ENCODE measurements around the gene VARS1.
"Not testable (repeated sequence)": the region's sequence is repeated elsewhere in the genome, so short reads cannot be mapped to it uniquely, and the experiment has no call there.

VARS1 gene

DNA sequence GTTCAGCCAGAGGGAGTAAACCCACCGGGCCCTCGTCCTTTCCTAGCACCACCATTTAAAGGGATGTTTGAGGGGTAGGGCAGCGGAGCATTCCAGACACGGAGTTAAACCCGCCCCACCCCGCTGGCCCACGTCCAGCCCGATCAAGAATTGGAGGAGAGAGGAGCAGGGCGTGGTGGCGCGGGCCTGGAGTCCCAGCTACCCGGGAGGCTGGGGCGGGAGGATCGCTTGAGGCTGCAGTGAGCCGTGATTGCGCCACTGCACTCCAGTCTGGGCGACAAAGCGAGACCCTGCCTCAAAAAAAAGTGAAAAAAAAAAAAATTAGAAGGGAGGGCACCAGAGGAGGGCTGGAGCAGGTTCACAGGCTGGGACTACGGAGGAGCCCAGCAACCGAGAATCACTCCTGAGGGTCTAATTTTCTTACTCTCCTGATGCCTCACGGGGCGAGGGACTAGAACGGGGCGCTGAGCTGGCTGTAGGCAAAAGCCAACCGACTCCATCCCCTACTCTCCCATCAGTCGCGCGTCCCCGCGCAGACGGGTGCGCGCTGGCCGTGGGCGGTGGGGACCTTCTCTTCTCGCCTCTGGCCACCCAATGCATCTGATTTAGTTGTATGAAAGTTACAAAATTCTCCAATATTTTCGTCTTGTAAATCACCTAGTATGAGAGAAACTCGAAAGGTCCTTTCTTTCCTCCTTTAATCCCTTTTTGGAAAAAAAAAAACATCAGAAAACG is 25.9 kb upstream of the VARS1 start:
- H3K36me3 ChIP-seq, result no peaks in the 10 kb centered on the region
- H3K4me1 ChIP-seq, result peaks cover 3% of the 10 kb centered on the region; the same call in 1 of the 2 replicates
- no peaks in the 10 kb centered on the region; the same call in 1 of the 2 replicates for H3K9me3 ChIP-seq
- TF ChIP-seq CTCF (IDR thresholded peaks at IDR 0.05; ENCODE audit: low read depth, low read length), result no peak
- H3K4me3 ChIP-seq (ENCODE audit: low read depth, low read length), result peak overlapping the region; percentile 77
- peak; percentile 71 for DNase-seq
- H3K27me3 ChIP-seq, result no peaks in the 10 kb centered on the region

- not testable (repeated sequence) for H3K4me1 ChIP-seq; H3K36me3 ChIP-seq; H3K9me3 ChIP-seq; DNase-seq; H3K27me3 ChIP-seq; H3K4me3 ChIP-seq (ENCODE audit: low read depth, low read length)
These were observed 24.8 kb upstream of the VARS1 start for GRCh38 chr6:31820399-31820798.

GRCh38 chr6:31819871-31820299 is 24.3 kb upstream of the VARS1 start:
- H3K27me3 ChIP-seq, result no peaks in the 10 kb centered on the region
- H3K36me3 ChIP-seq, result no peaks in the 10 kb centered on the region
- TF ChIP-seq CTCF (IDR thresholded peaks at IDR 0.05; ENCODE audit: low read depth, low read length), result no peak
- DNase-seq, result no peak
- no peaks in the 10 kb centered on the region; the same call in 1 of the 2 replicates for H3K9me3 ChIP-seq
- no peaks in the 10 kb centered on the region for H3K4me1 ChIP-seq
- no peak overlapping the region for H3K4me3 ChIP-seq (ENCODE audit: low read depth, low read length)

- H3K4me1 ChIP-seq, H3K36me3 ChIP-seq, H3K27me3 ChIP-seq, H3K9me3 ChIP-seq, DNase-seq: not testable (repeated sequence)
- peak overlapping the region; percentile 34 for H3K4me3 ChIP-seq (ENCODE audit: low read depth, low read length)
These were observed 22.5 kb upstream of the VARS1 start for GRCh38 chr6:31817929-31818511.

DNA sequence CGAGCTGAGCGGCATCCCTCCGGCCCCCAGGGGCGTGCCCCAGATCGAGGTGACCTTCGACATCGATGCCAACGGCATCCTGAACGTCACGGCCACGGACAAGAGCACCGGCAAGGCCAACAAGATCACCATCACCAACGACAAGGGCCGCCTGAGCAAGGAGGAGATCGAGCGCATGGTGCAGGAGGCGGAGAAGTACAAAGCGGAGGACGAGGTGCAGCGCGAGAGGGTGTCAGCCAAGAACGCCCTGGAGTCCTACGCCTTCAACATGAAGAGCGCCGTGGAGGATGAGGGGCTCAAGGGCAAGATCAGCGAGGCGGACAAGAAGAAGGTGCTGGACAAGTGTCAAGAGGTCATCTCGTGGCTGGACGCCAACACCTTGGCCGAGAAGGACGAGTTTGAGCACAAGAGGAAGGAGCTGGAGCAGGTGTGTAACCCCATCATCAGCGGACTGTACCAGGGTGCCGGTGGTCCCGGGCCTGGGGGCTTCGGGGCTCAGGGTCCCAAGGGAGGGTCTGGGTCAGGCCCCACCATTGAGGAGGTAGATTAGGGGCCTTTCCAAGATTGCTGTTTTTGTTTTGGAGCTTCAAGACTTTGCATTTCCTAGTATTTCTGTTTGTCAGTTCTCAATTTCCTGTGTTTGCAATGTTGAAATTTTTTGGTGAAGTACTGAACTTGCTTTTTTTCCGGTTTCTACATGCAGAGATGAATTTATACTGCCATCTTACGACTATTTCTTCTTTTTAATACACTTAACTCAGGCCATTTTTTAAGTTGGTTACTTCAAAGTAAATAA is 21.8 kb upstream of the VARS1 start:
- peak overlapping the region; percentile 34 for H3K4me3 ChIP-seq (ENCODE audit: low read depth, low read length)
- H3K36me3 ChIP-seq, DNase-seq, H3K9me3 ChIP-seq, H3K27me3 ChIP-seq, H3K4me1 ChIP-seq: not testable (repeated sequence)

DNA sequence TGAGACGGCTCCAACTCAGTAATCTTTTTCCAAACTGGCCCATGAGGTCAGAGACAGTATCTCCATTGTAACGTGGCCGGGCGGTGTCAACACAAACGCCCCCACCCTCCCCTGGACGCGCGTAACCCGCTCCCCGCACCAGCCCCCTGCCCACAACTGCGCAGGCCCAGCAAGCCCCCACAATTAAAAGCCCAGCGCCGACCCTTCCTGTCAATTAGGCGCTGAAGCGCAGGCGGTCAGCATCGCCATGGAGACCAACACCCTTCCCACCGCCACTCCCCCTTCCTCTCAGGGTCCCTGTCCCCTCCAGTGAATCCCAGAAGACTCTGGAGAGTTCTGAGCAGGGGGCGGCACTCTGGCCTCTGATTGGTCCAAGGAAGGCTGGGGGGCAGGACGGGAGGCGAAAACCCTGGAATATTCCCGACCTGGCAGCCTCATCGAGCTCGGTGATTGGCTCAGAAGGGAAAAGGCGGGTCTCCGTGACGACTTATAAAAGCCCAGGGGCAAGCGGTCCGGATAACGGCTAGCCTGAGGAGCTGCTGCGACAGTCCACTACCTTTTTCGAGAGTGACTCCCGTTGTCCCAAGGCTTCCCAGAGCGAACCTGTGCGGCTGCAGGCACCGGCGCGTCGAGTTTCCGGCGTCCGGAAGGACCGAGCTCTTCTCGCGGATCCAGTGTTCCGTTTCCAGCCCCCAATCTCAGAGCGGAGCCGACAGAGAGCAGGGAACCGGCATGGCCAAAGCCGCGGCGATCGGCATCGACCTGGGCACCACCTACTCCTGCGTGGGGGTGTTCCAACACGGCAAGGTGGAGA is 19.7 kb upstream of the VARS1 start, which contains the start of the genes HSPA1A and HSPA1L:
TSS of gene HSPA1A (plus strand) at position 519 of the 814 bp plus-strand sequence. CDS start at position 733, 214 bp downstream.
TSS of gene HSPA1L (minus strand) at position 259 of the 814 bp plus-strand sequence. CDS start 3,311 bp downstream, outside the sequence.
- no peak for TF ChIP-seq CTCF (IDR thresholded peaks at IDR 0.05; ENCODE audit: low read depth, low read length)
- Histone ChIP-seq H3K4me1 (0 out of 2 replicates have a peak, but pooled peaks cover 4% of the 10 kb centered on the region), H3K36me3 (no peaks in the 10 kb centered on the region), H3K4me3 (ENCODE audit: low read depth, low read length) (peak within 1 kb of the TSS; percentile 76), H3K9me3 (no peaks in the 10 kb centered on the region; the same call in 1 of the 2 replicates), H3K27me3 (no peaks in the 10 kb centered on the region)
- DNase-seq, result peak; percentile 96

DNA sequence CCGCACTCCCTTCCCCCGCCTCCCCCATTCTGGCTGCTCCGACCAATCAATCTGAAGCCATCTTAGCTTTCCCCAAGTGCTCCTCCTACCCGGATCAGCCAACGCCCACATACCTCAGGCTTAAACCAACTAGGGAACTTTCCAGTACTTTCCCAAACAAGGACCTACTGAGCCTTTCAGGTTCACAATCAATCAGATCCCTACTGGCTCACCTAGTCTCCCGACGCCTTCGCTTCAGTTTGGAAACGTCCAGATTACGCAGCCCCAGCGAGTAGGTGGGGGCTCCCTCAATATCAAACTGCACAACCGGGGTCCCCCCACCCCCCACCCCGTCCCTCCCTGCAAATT is 19.1 kb upstream of the VARS1 start:
- Histone ChIP-seq H3K4me1 (0 out of 2 replicates have a peak, but pooled peaks cover 4% of the 10 kb centered on the region), H3K9me3 (no peaks in the 10 kb centered on the region; the same call in 1 of the 2 replicates), H3K36me3 (no peaks in the 10 kb centered on the region), H3K27me3 (no peaks in the 10 kb centered on the region), H3K4me3 (ENCODE audit: low read depth, low read length) (peak overlapping the region; percentile 76)
- no peak for TF ChIP-seq CTCF (IDR thresholded peaks at IDR 0.05; ENCODE audit: low read depth, low read length)
- DNase-seq, result peak; percentile 92

Data from BE2C (cell line).